Spleen (tissue), 7 donors: ENCODE data around the gene NTRK2.

Experiments
- POLR2A ChIP-seq, 3 donors: fragments of 450-650 bp; IDR thresholded peaks; one replicate each; pipeline ENCODE4 v1.5.1; 2017; ENCODE audit warnings: antibody characterized with exemption in 3 of 3, mild to moderate bottlenecking in 1 of 3
- POLR2AphosphoS5 ChIP-seq, 3 donors: sonication (generic); formaldehyde crosslinking; IDR thresholded peaks; one replicate each; pipeline ENCODE4 v1.5.1; 2017; ENCODE audit warnings: antibody characterized with exemption in 3 of 3
- TF ChIP-seq, protein P1 (sequence below), 11 experiments: fragments of 200-600 bp in 7 of 11; fragments of 450-650 bp in 4 of 11; sonication (generic) in 4 of 11; IDR thresholded peaks in 8 of 11; conservative IDR thresholded peaks in 3 of 11; 1 replicate in 7 of 11; 2 replicates in 4 of 11; pipeline versions ENCODE4 v1.4.0 to v1.8.0; 2016 to 2021; ENCODE audit warnings: antibody characterized with exemption in 11 of 11, inconsistent platforms in 4 of 11, mild to moderate bottlenecking in 1 of 11
- donor health status: DM: no; HTN: no; CAD: no; lungs with moderate emphysema.
- donor health status: DM: no; HTN: no; CAD: no.
- donor health status: DM: no; HTN: no; CAD: no.

DNA sequence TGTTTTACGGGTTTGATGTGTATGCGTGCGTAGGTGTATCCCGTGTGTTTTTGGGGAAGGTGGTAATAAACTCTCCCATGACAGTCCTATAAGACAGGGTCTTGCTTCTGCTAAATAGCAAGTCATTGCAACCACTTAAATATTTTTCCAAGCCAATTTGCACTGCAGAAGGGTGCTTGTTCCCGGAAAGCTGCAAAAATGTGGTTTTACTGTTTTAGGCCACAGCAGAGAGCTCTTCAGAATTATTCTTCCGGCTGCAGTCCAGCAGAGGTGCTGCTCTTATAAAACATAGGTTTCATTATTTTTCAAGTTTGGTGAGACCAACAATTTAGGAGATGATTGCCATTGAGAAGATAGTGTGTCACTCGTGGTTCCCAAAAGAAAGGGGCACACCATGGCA lies 192.8 kb downstream of the NTRK2 start:
- TF ChIP-seq POLR2A (IDR thresholded peaks at IDR 0.05) (no peak), POLR2AphosphoS5 (IDR thresholded peaks at IDR 0.05) (no peak)
- TF ChIP-seq, protein P1, sequence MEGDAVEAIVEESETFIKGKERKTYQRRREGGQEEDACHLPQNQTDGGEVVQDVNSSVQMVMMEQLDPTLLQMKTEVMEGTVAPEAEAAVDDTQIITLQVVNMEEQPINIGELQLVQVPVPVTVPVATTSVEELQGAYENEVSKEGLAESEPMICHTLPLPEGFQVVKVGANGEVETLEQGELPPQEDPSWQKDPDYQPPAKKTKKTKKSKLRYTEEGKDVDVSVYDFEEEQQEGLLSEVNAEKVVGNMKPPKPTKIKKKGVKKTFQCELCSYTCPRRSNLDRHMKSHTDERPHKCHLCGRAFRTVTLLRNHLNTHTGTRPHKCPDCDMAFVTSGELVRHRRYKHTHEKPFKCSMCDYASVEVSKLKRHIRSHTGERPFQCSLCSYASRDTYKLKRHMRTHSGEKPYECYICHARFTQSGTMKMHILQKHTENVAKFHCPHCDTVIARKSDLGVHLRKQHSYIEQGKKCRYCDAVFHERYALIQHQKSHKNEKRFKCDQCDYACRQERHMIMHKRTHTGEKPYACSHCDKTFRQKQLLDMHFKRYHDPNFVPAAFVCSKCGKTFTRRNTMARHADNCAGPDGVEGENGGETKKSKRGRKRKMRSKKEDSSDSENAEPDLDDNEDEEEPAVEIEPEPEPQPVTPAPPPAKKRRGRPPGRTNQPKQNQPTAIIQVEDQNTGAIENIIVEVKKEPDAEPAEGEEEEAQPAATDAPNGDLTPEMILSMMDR (IDR thresholded peaks at IDR 0.05 in 8 of 11, conservative IDR thresholded peaks at IDR 0.05 in 3 of 11): no peak
